ENCODE data around the gene FAM187B.
"Not testable (repeated sequence)": the region's sequence is repeated elsewhere in the genome, so short reads cannot be mapped to it uniquely, and the experiment has no call there.

Gene FAM187B

GRCh38 chr19:35213663-35214632, 14.6 kb downstream of the FAM187B start:
- peak; percentile 4 to 11 for DNase-seq (ENCODE audit: low read depth in 2 of 2)

- no peak for DNase-seq (ENCODE audit: low read depth in 2 of 2)
Observed at GRCh38 chr19:35212241-35212640, 16.3 kb downstream of the FAM187B start.

GRCh38 chr19:35211545-35212230, 16.9 kb downstream of the FAM187B start:
- no peak for DNase-seq (ENCODE audit: low read depth in 2 of 2)

GRCh38 chr19:35209646-35210045, 18.9 kb downstream of the FAM187B start:
- DNase-seq (ENCODE audit: low read depth in 2 of 2), result no peak

DNA sequence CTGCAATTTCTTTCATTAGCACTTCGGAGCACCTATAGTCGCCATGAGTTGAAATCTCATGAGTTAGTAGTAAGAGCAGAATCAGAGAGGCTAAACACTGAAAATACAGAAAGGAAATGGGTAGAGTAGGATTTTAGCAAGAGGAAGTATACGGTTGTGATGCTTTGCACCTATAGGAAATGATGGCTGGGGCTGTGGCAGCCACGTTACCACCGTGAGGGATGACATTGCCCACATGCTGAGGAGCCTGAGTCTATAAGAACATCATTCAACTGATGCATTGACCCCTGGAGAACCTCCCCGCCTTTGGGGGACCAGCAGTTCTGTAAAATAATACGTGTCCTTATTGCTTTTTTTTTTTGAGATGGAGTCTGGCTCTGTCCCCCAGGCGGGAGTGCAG, 20.4 kb downstream of the FAM187B start:
- DNase-seq (ENCODE audit: low read depth in 2 of 2), result no peak

- DNase-seq (ENCODE audit: low read depth in 2 of 2), result no peak
Observed at GRCh38 chr19:35207391-35207871, 21.1 kb downstream of the FAM187B start.

DNA sequence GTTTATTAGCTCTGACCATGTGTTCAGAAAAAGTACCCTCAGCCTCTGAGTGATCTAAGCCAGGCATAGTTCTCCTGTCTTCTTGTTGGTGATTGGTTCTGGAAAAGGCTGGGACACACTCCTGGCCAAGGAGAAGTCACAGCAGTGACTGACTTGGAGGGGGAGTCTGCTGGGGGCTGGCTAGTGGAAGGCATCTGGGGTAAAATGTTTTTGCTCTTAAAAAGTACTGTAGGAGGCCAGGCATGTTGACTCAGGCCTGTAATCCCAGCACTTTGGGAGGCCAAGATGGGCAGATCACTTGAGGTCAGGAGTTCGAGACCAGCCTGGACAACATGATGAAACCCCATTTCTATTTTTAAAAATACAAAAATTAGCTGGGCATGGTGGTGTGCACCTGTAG, 21.7 kb downstream of the FAM187B start:
- DNase-seq (ENCODE audit: low read depth in 2 of 2), result no peak

DNA sequence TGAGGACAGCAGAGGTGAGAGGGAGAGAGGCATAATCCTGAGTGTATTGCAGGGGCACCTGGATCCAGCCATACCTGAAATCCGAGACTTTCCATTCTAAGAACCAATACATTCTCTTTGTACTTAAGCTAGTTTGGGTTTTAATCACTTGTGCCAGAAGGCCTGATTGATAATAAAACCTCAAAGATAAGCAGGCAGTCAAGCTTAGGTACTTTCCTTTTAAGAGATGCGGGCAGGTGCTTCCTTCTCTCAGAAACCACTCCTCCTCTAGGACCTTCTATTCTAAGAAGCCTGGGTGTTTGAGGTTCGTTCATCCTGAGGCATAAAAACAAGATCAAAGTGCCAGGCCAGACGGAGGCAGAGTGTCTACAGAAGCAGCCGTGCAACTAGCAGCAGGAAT, 22.2 kb downstream of the FAM187B start:
- DNase-seq (ENCODE audit: low read depth in 2 of 2), result no peak

DNA sequence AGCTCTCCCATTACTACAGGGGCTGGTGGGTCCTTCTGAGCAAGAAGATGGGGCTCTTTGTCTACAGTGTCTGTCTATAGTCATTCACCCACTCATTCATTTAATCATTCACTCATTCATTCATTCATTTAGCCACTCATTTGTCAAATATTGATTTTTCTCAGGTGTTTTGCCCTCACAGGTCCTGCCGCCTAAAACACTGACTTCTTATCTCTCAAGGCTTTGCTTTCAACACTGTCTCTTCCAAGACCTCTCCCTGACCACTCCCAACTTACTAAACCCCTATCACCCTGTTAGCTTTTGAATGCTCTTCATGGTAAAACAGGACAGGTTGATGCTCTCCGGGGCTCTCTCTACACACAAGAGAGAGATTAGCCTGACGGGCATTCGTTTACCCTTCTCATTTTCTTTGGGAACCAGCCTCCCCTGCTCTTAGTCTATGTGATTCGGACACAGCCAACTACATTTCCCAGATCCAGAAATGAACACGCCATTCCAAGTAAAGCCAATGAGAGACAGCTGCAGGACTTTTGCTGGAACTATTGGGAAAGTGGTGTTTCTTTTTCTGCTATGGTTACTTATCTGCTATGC, 22.7 kb downstream of the FAM187B start:
- no peak for DNase-seq (ENCODE audit: low read depth in 2 of 2)

DNA sequence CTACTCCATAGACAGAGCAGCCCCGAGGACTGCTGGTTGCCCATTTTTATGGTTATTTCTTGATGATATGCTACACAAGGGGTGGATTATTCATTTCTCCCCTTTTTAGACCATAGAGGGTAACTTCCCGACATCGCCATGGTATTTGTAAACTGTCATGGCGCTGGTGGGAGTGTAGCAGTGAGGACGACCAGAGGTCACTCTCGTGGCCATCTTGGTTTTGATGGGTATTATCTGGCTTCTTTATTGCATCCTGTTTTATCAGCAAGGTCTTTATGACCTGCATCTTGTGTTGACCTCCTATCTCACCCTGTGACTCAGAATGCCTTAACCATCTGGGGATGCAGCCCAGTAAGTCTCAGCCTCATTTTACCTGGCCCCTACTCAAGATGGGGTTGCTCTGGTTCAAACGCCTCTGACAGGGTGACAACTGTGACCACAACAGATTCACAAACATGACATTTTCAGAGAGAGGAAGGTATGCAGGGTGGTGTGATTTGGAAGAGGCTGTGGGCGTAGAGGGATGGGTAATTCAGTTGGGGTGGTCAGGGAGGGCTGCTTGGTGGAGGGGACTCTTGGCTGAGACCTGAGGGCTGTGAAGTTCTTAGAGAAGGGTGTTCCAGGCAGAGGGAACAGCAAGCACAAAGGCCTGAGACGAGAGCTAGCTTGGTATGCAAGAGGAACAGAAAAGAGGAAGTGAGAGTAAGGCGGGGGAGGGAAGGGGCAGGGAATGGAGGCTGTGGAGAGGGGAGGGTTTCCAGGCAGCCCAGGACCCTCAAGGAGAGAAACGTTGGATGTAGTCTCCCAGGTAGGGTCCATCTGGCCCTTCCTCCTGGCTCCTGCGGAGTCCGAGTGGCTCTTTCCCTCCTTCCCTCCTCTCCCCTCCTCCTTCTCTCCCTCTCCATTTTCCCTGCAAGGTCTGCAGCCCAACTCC, 23.5 kb downstream of the FAM187B start:
- no peak for DNase-seq (ENCODE audit: low read depth in 2 of 2)

- DNase-seq (ENCODE audit: low read depth in 2 of 2), result no peak
Observed at GRCh38 chr19:35202722-35203688, 25.5 kb downstream of the FAM187B start.

- DNase-seq (ENCODE audit: low read depth in 2 of 2), result no peak
Observed at GRCh38 chr19:35199481-35199880, 29.1 kb downstream of the FAM187B start.

GRCh38 chr19:35196861-35197260, 31.7 kb downstream of the FAM187B start:
- not testable (repeated sequence) for DNase-seq (ENCODE audit: low read depth in 2 of 2)

DNA sequence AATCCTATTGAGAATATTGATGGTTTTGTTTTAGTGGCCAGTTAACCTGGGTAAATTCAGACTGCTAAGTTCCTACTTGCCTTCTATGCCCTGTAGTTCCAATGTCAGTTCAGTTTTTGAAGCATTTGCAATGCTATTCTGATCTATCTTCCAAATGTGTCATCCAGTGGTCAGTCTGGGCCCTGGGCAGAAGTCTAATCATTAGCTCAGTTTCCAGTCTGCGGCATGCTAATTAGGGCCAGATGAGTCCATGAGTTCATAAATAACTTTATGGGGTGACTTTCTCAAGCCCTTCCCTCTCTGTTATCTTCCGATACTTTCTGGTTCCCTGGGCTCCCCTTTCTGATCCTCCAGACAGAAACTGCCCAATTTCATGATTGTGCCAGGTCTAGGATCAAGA, 32.7 kb downstream of the FAM187B start:
- DNase-seq (ENCODE audit: low read depth in 2 of 2), result no peak

GRCh38 chr19:35194012-35194984, 34.2 kb downstream of the FAM187B start:
- no peak for DNase-seq (ENCODE audit: low read depth in 2 of 2)

DNA sequence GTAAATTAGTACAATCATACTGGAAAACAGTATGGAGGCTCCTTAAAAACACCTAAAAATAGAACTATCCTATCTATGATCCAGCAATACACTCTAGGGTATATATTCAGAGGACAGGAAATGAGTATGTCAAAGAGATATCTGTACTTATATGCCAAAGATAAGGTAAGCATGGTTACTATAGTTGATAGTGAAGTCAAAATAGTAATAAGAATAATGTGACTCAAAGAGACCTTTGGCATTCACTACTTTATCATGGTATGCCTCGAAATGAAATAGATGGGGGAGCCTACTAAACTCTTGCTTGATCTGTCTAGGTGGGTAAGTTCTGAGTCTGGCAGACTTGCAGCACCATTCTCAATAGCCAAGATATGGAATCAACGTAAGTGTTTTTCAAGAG, 43.7 kb downstream of the FAM187B start:
- DNase-seq (ENCODE audit: low read depth in 2 of 2), result no peak

GRCh38 chr19:35184267-35184666, 44.3 kb downstream of the FAM187B start:
- DNase-seq (ENCODE audit: low read depth in 2 of 2), result no peak

- DNase-seq (ENCODE audit: low read depth in 2 of 2), result no peak
Observed at GRCh38 chr19:35181387-35181786, 47.2 kb downstream of the FAM187B start.

DNA sequence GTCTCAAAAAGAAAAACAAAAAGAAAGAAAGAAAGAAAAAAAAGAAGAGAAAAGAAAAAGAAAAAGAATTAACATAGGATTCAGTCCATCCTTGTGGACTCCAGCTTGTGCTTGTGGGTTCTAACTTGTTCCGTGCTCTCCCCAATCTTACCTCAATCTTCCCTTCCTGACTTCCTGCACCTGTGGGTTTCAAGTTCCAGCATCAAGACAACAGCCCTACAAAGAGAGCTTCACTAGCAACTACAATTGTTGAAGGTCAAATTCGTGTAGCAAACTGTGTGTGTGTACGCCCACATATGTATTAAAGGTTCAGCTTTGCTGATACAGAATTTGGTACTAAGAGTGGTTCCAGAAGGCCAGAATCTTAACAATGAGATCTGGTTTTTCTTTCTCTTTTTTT, 48.7 kb downstream of the FAM187B start:
- no peak for DNase-seq (ENCODE audit: low read depth in 2 of 2)

Data from fibroblast of skin of left quadriceps (primary cell).